A549 (cell line): ENCODE measurements around the gene ACOXL.

Experiments
- BHLHE40 ChIP-seq: IDR thresholded peaks from 2 replicates; pipeline ENCODE4 v1.6.1; 2012; ENCODE audit warnings: low read depth, low read length, inconsistent platforms
- CHD4 ChIP-seq: fragments of 200-600 bp; sonication (generic); IDR thresholded peaks from 2 replicates; pipeline ENCODE4 v1.6.1; 2016; ENCODE audit warnings: antibody characterized with exemption, mild to moderate bottlenecking, borderline replicate concordance
- CTCF ChIP-seq: fragments of >200 bp; sonication (Bioruptor Twin); formaldehyde crosslinking; IDR thresholded peaks from 3 replicates; pipeline ENCODE4 v1.5.1; 2016
- EP300 ChIP-seq, 2 experiments: fragments of >200 bp; sonication (Bioruptor Twin); formaldehyde crosslinking; IDR thresholded peaks; 2 replicates in 1 of 2; 3 replicates in 1 of 2; pipeline ENCODE4 v1.6.1; 2016 to 2017
- JUNB ChIP-seq: fragments of >200 bp; sonication (Bioruptor Twin); formaldehyde crosslinking; IDR thresholded peaks from 2 replicates; pipeline ENCODE4 v1.6.1; 2016
- POLR2A ChIP-seq: IDR thresholded peaks from 2 replicates; pipeline ENCODE4 v1.6.1; 2012; ENCODE audit warnings: mild to moderate bottlenecking, low read length
- RAD21 ChIP-seq, 2 experiments: fragments of >200 bp in 1 of 2; sonication (Bioruptor Twin) in 1 of 2; formaldehyde crosslinking in 1 of 2; IDR thresholded peaks in 1 of 2; conservative IDR thresholded peaks in 1 of 2; 2 replicates in 1 of 2; 3 replicates in 1 of 2; pipeline ENCODE4 v1.6.1; 2012 to 2018; ENCODE audit warnings: inconsistent platforms in 1 of 2
- RFX5 ChIP-seq: fragments of 450-650 bp; IDR thresholded peaks from 2 replicates; pipeline ENCODE4 v1.7.1; 2014; ENCODE audit warnings: antibody characterized with exemption, mild to moderate bottlenecking, moderate library complexity
- SMC3 ChIP-seq: fragments of >200 bp; sonication (Bioruptor Twin); formaldehyde crosslinking; IDR thresholded peaks from 3 replicates; pipeline ENCODE4 v1.6.1; 2018; ENCODE audit warnings: inconsistent platforms
- USF2 ChIP-seq: fragments of 450-650 bp; IDR thresholded peaks from 2 replicates; pipeline ENCODE4 v1.6.1; 2014; ENCODE audit warnings: antibody characterized with exemption

- TF ChIP-seq CTCF (no peak), SMC3 (no peak), BHLHE40 (no peak), JUNB (no peak), RAD21 (conservative IDR thresholded peaks at IDR 0.05 in 1 of 2, IDR thresholded peaks at IDR 0.05 in 1 of 2) (no peak), EP300 (IDR thresholded peaks at IDR 0.05) (no peak), POLR2A (no peak), CHD4 (no peak), USF2 (no peak), RFX5 (no peak)
Observed at GRCh38 chr2:111105926-111106325, 373.6 kb downstream of the ACOXL start.
